ENCODE data around the gene NOTCH3.

The NOTCH3 gene

GRCh38 chr19:15200553-15201364 is at the start of gene NOTCH3:
NOTCH3 (minus strand) TSS chr19:15200995; CDS start chr19:15200905, 90 bp downstream.
- no peak for DNase-seq (ENCODE audit: extremely low read depth in 1 of 2, low read depth in 1 of 2)

- DNase-seq (ENCODE audit: extremely low read depth in 1 of 2, low read depth in 1 of 2), result no peak
Observed at GRCh38 chr19:15250640-15250993, 49.8 kb upstream of the NOTCH3 start.

GRCh38 chr19:15249972-15250639 is 49.3 kb upstream of the NOTCH3 start:
- no peak for DNase-seq (ENCODE audit: extremely low read depth in 1 of 2, low read depth in 1 of 2)

- DNase-seq (ENCODE audit: extremely low read depth in 1 of 2, low read depth in 1 of 2), result no peak
Observed at GRCh38 chr19:15249528-15249874, 48.7 kb upstream of the NOTCH3 start.

- DNase-seq (ENCODE audit: extremely low read depth in 1 of 2, low read depth in 1 of 2), result no peak
Observed at GRCh38 chr19:15248648-15249527, 48.1 kb upstream of the NOTCH3 start.

GRCh38 chr19:15248106-15248505 is 47.3 kb upstream of the NOTCH3 start:
- no peak for DNase-seq (ENCODE audit: extremely low read depth in 1 of 2, low read depth in 1 of 2)

GRCh38 chr19:15247107-15248014 is 46.6 kb upstream of the NOTCH3 start:
- no peak for DNase-seq (ENCODE audit: extremely low read depth in 1 of 2, low read depth in 1 of 2)

- no peak for DNase-seq (ENCODE audit: extremely low read depth in 1 of 2, low read depth in 1 of 2)
Observed at GRCh38 chr19:15246198-15246481, 45.3 kb upstream of the NOTCH3 start.

GRCh38 chr19:15245370-15246197 is 44.8 kb upstream of the NOTCH3 start:
- no peak for DNase-seq (ENCODE audit: extremely low read depth in 1 of 2, low read depth in 1 of 2)

GRCh38 chr19:15244808-15245207 is 44.0 kb upstream of the NOTCH3 start:
- no peak for DNase-seq (ENCODE audit: extremely low read depth in 1 of 2, low read depth in 1 of 2)

- no peak for DNase-seq (ENCODE audit: extremely low read depth in 1 of 2, low read depth in 1 of 2)
Observed at GRCh38 chr19:15244106-15244803, 43.5 kb upstream of the NOTCH3 start.

GRCh38 chr19:15243236-15243957 is 42.6 kb upstream of the NOTCH3 start:
- DNase-seq (ENCODE audit: extremely low read depth in 1 of 2, low read depth in 1 of 2), result no peak

- no peak for DNase-seq (ENCODE audit: extremely low read depth in 1 of 2, low read depth in 1 of 2)
Observed at GRCh38 chr19:15241259-15241910, 40.6 kb upstream of the NOTCH3 start.

GRCh38 chr19:15240515-15240914 is 39.7 kb upstream of the NOTCH3 start:
- DNase-seq (ENCODE audit: extremely low read depth in 1 of 2, low read depth in 1 of 2), result no peak

- DNase-seq (ENCODE audit: extremely low read depth in 1 of 2, low read depth in 1 of 2), result no peak
Observed at GRCh38 chr19:15239337-15239949, 38.6 kb upstream of the NOTCH3 start.

GRCh38 chr19:15238639-15239155 is 37.9 kb upstream of the NOTCH3 start:
- DNase-seq (ENCODE audit: extremely low read depth in 1 of 2, low read depth in 1 of 2), result no peak

All from activated CD8-positive, alpha-beta memory T cell treated with anti-CD3 and anti-CD28 coated beads for 1 hour (primary cell).